ENCODE measurements around the gene CLMP. TPM values are rescaled to one million over a fixed set of nuclear protein-coding genes. Genes with fewer than 3 reads are reported as not detected.
"Not testable (repeated sequence)": the region's sequence is repeated elsewhere in the genome, so short reads cannot be mapped to it uniquely, and the experiment has no call there.

Gene CLMP
- total RNA-seq, 1 experiment from 2014 or later = 17.3 TPM

GRCh38 chr11:123173856-123174186, 21.2 kb downstream of the CLMP start:
- Histone ChIP-seq H3K9me3 (replicated peaks) (no peaks in the 10 kb centered on the region), H3K4me1 (peaks cover 22% of the 10 kb centered on the region), H3K36me3 (no peaks in the 10 kb centered on the region), H3K27me3 (no peaks in the 10 kb centered on the region), H3K4me3 (no peak overlapping the region), H3K27ac (no peak overlapping the region)
- DNase-seq = no peak

- no peaks in the 10 kb centered on the region for H3K36me3 ChIP-seq
- H3K4me1 ChIP-seq = peaks cover 22% of the 10 kb centered on the region
- peak overlapping the region; percentile 33 for H3K27ac ChIP-seq
- H3K9me3 ChIP-seq (replicated peaks) = no peaks in the 10 kb centered on the region
- peak; percentile 27 to 44 for DNase-seq
- H3K27me3 ChIP-seq = no peaks in the 10 kb centered on the region
- no peak overlapping the region for H3K4me3 ChIP-seq
Measured at GRCh38 chr11:123173040-123173855, 21.8 kb downstream of the CLMP start.

GRCh38 chr11:123170929-123171328, 24.1 kb downstream of the CLMP start:
- DNase-seq = no peak
- Histone ChIP-seq H3K9me3 (replicated peaks) (no peaks in the 10 kb centered on the region), H3K27ac (no peak overlapping the region), H3K4me1 (peaks cover 22% of the 10 kb centered on the region), H3K4me3 (no peak overlapping the region), H3K36me3 (no peaks in the 10 kb centered on the region), H3K27me3 (no peaks in the 10 kb centered on the region)

GRCh38 chr11:123169821-123170220, 25.2 kb downstream of the CLMP start:
- no peak overlapping the region for H3K4me3 ChIP-seq
- H3K27ac ChIP-seq = no peak overlapping the region
- no peaks in the 10 kb centered on the region for H3K36me3 ChIP-seq
- no peaks in the 10 kb centered on the region for H3K27me3 ChIP-seq
- peaks cover 16% of the 10 kb centered on the region for H3K4me1 ChIP-seq
- no peak for DNase-seq
- H3K9me3 ChIP-seq (replicated peaks) = no peaks in the 10 kb centered on the region

GRCh38 chr11:123168955-123169484, 26.0 kb downstream of the CLMP start:
- no peaks in the 10 kb centered on the region for H3K36me3 ChIP-seq
- H3K4me3 ChIP-seq = no peak overlapping the region
- H3K27ac ChIP-seq = no peak overlapping the region
- no peaks in the 10 kb centered on the region for H3K9me3 ChIP-seq (replicated peaks)
- H3K27me3 ChIP-seq = no peaks in the 10 kb centered on the region
- no peak for DNase-seq
- peaks cover 8% of the 10 kb centered on the region for H3K4me1 ChIP-seq

- no peaks in the 10 kb centered on the region for H3K36me3 ChIP-seq
- H3K27me3 ChIP-seq = no peaks in the 10 kb centered on the region
- no peak overlapping the region for H3K27ac ChIP-seq
- no peak for DNase-seq
- H3K9me3 ChIP-seq (replicated peaks) = no peaks in the 10 kb centered on the region
- H3K4me1 ChIP-seq = peaks cover 3% of the 10 kb centered on the region
- H3K4me3 ChIP-seq = no peak overlapping the region
Measured at GRCh38 chr11:123168241-123168640, 26.8 kb downstream of the CLMP start.

- Histone ChIP-seq H3K4me3 (no peak overlapping the region), H3K4me1 (no peaks in the 10 kb centered on the region), H3K9me3 (replicated peaks) (no peaks in the 10 kb centered on the region), H3K27ac (no peak overlapping the region), H3K27me3 (no peaks in the 10 kb centered on the region), H3K36me3 (no peaks in the 10 kb centered on the region)
- peak; percentile 23 to 46 for DNase-seq
Measured at GRCh38 chr11:123166071-123166559, 28.9 kb downstream of the CLMP start.

- Histone ChIP-seq H3K4me3 (no peak overlapping the region), H3K9me3 (replicated peaks) (no peaks in the 10 kb centered on the region), H3K4me1 (no peaks in the 10 kb centered on the region), H3K27me3 (no peaks in the 10 kb centered on the region), H3K36me3 (no peaks in the 10 kb centered on the region), H3K27ac (no peak overlapping the region)
- no peak for DNase-seq
Measured at GRCh38 chr11:123164732-123165450, 30.2 kb downstream of the CLMP start.

GRCh38 chr11:123163621-123164020, 31.4 kb downstream of the CLMP start:
- no peaks in the 10 kb centered on the region for H3K36me3 ChIP-seq
- no peak overlapping the region for H3K4me3 ChIP-seq
- H3K27me3 ChIP-seq = no peaks in the 10 kb centered on the region
- H3K9me3 ChIP-seq (replicated peaks) = no peaks in the 10 kb centered on the region
- no peak for DNase-seq
- no peaks in the 10 kb centered on the region for H3K4me1 ChIP-seq
- no peak overlapping the region for H3K27ac ChIP-seq

GRCh38 chr11:123161376-123162030, 33.5 kb downstream of the CLMP start:
- Histone ChIP-seq H3K4me1 (no peaks in the 10 kb centered on the region), H3K27me3 (no peaks in the 10 kb centered on the region), H3K9me3 (replicated peaks) (no peaks in the 10 kb centered on the region), H3K27ac (no peak overlapping the region), H3K36me3 (no peaks in the 10 kb centered on the region), H3K4me3 (no peak overlapping the region)
- no peak for DNase-seq

- Histone ChIP-seq H3K36me3 (no peaks in the 10 kb centered on the region), H3K9me3 (replicated peaks) (no peaks in the 10 kb centered on the region), H3K4me1 (no peaks in the 10 kb centered on the region), H3K4me3 (no peak overlapping the region), H3K27me3 (no peaks in the 10 kb centered on the region), H3K27ac (no peak overlapping the region)
- DNase-seq = no peak
Measured at GRCh38 chr11:123159183-123159857, 35.7 kb downstream of the CLMP start.

- no peaks in the 10 kb centered on the region for H3K9me3 ChIP-seq (replicated peaks)
- no peaks in the 10 kb centered on the region for H3K27me3 ChIP-seq
- H3K4me1 ChIP-seq = no peaks in the 10 kb centered on the region
- H3K4me3 ChIP-seq = no peak overlapping the region
- H3K27ac ChIP-seq = no peak overlapping the region
- H3K36me3 ChIP-seq = no peaks in the 10 kb centered on the region
- DNase-seq = no peak
Measured at GRCh38 chr11:123158033-123159003, 36.7 kb downstream of the CLMP start.

GRCh38 chr11:123152951-123153350, 42.1 kb downstream of the CLMP start:
- Histone ChIP-seq H3K27ac (no peak overlapping the region), H3K4me1 (no peaks in the 10 kb centered on the region), H3K4me3 (no peak overlapping the region), H3K27me3 (no peaks in the 10 kb centered on the region), H3K36me3 (no peaks in the 10 kb centered on the region), H3K9me3 (replicated peaks) (no peaks in the 10 kb centered on the region)
- no peak for DNase-seq

- H3K36me3 ChIP-seq; H3K27me3 ChIP-seq; H3K9me3 ChIP-seq (replicated peaks); DNase-seq; H3K4me3 ChIP-seq; H3K4me1 ChIP-seq; H3K27ac ChIP-seq: not testable (repeated sequence)
Measured at GRCh38 chr11:123152346-123152745, 42.7 kb downstream of the CLMP start.

Measured in SJCRH30 (cell line).